WTC11 (cell line): ENCODE data around the gene ENAM. TPM values are rescaled to one million over a fixed set of nuclear protein-coding genes. Genes with fewer than 3 reads are reported as not detected.

Source experiments
- ATAC-seq: fragments of 200-7000 bp; cut with Tn5 transposase; 2 replicates; pipeline ENCODE4 v1.10.0; 2021; ENCODE audit warnings: mild to moderate bottlenecking, moderate library complexity
- CTCF ChIA-PET: fragments of 300-600 bp; sonication (Branson Sonifier 250); formaldehyde crosslinking; loops from one replicate; lab custom pipeline; 2021; ENCODE audit warnings: antibody characterized with exemption; lab: Charles Lee
- POLR2A ChIA-PET: fragments of 350-600 bp; sonication (Branson Sonifier 250); formaldehyde crosslinking; loops from one replicate; lab custom pipeline; 2021; ENCODE audit warnings: antibody characterized with exemption; lab: Charles Lee
- DNase-seq: peaks from one replicate; pipeline ENCODE4 v3.0.0; 2021; ENCODE audit warnings: low spot score
- H3K27ac Mint-ChIP-seq: 2 replicates; pipeline ENCODE4 v1.8.0; 2021; ENCODE audit warnings: mixed read lengths
- H3K27me3 Mint-ChIP-seq: 2 replicates; pipeline ENCODE4 v1.8.0; 2021; ENCODE audit warnings: low read depth, mild to moderate bottlenecking, moderate library complexity, mixed read lengths
- H3K36me3 Mint-ChIP-seq: 2 replicates; pipeline ENCODE4 v1.8.0; 2021; ENCODE audit warnings: mixed read lengths
- H3K4me1 Mint-ChIP-seq: 2 replicates; pipeline ENCODE4 v1.8.0; 2022; ENCODE audit warnings: mixed read lengths
- H3K4me3 Mint-ChIP-seq: 2 replicates; pipeline ENCODE4 v1.8.0; 2021; ENCODE audit warnings: mild to moderate bottlenecking, moderate library complexity, mixed read lengths
- H3K9me3 Mint-ChIP-seq: 2 replicates; pipeline ENCODE4 v1.8.0; 2021; ENCODE audit warnings: mixed read lengths
- ATF1 ChIP-seq: sonication (generic); formaldehyde crosslinking; IDR thresholded peaks from 2 replicates; pipeline ENCODE4 v1.8.1; 2023; ENCODE audit warnings: mild to moderate bottlenecking, moderate library complexity, missing genetic modification reagents
- CBFB ChIP-seq: sonication (generic); formaldehyde crosslinking; IDR thresholded peaks from 2 replicates; pipeline ENCODE4 v1.8.1; 2022; ENCODE audit warnings: mild to moderate bottlenecking, low read depth, missing genetic modification reagents
- E2F4 ChIP-seq: sonication (generic); formaldehyde crosslinking; IDR thresholded peaks from 2 replicates; pipeline ENCODE4 v1.8.1; 2022; ENCODE audit warnings: low read depth, mild to moderate bottlenecking, moderate library complexity, missing genetic modification reagents, borderline replicate concordance
- ETV6 ChIP-seq: sonication (generic); formaldehyde crosslinking; IDR thresholded peaks from 2 replicates; pipeline ENCODE4 v1.8.1; 2022; ENCODE audit warnings: mild to moderate bottlenecking, missing genetic modification reagents
- FOXK1 ChIP-seq: sonication (generic); formaldehyde crosslinking; IDR thresholded peaks from 2 replicates; pipeline ENCODE4 v1.8.0; 2022; ENCODE audit warnings: mild to moderate bottlenecking, moderate library complexity, missing genetic modification reagents
- HMGA2 ChIP-seq: fragments of 250-450 bp; sonication (Bioruptor Pico); IDR thresholded peaks from 2 replicates; pipeline ENCODE4 v1.4.0; 2021; ENCODE audit warnings: mild to moderate bottlenecking, moderate library complexity
- JUN ChIP-seq: sonication (generic); formaldehyde crosslinking; IDR thresholded peaks from 2 replicates; pipeline ENCODE4 v1.8.0; 2023; ENCODE audit warnings: mild to moderate bottlenecking, missing genetic modification reagents
- MXD4 ChIP-seq: fragments of 250-450 bp; sonication (Bioruptor Pico); IDR thresholded peaks from 2 replicates; pipeline ENCODE4 v1.8.0; 2021; ENCODE audit warnings: mild to moderate bottlenecking, moderate library complexity, borderline replicate concordance
- MYBL2 ChIP-seq: sonication (generic); formaldehyde crosslinking; IDR thresholded peaks from 2 replicates; pipeline ENCODE4 v1.8.1; 2023; ENCODE audit warnings: mild to moderate bottlenecking, moderate library complexity, missing genetic modification reagents
- PRRX2 ChIP-seq: fragments of 250-450 bp; sonication (Bioruptor Pico); IDR thresholded peaks from 2 replicates; pipeline ENCODE4 v1.8.0; 2021; ENCODE audit warnings: mild to moderate bottlenecking
- SOX15 ChIP-seq: fragments of 250-450 bp; sonication (Bioruptor Pico); IDR thresholded peaks from 2 replicates; pipeline ENCODE4 v1.9.0; 2021; ENCODE audit warnings: mild to moderate bottlenecking
- TCF7 ChIP-seq: sonication (generic); formaldehyde crosslinking; IDR thresholded peaks from 2 replicates; pipeline ENCODE4 v1.8.0; 2022; ENCODE audit warnings: mild to moderate bottlenecking, low read depth, missing genetic modification reagents, moderate library complexity
- ZNF396 ChIP-seq: fragments of 250-450 bp; sonication (Bioruptor Pico); IDR thresholded peaks from 2 replicates; pipeline ENCODE4 v1.8.0; 2021; ENCODE audit warnings: mild to moderate bottlenecking, moderate library complexity, borderline replicate concordance
- ZNF671 ChIP-seq: fragments of 250-450 bp; sonication (Bioruptor Pico); IDR thresholded peaks from 2 replicates; pipeline ENCODE4 v1.8.0; 2021; ENCODE audit warnings: mild to moderate bottlenecking
- ZSCAN18 ChIP-seq: fragments of 250-450 bp; sonication (Bioruptor Pico); IDR thresholded peaks from 2 replicates; pipeline ENCODE4 v2.1.2; 2022; ENCODE audit warnings: mild to moderate bottlenecking, moderate library complexity
- total RNA-seq: library from RNA; stranded (reverse); gene quantifications from 3 replicates; pipeline ENCODE4 v1.2.3, GENCODE V29; 2021
- TF ChIP-seq, protein P1 (sequence below): sonication (generic); formaldehyde crosslinking; conservative IDR thresholded peaks from 2 replicates; pipeline ENCODE4 v1.8.1; 2023; ENCODE audit warnings: mild to moderate bottlenecking, low read depth, missing genetic modification reagents, moderate library complexity
- TF ChIP-seq, protein P2 (sequence below): fragments of 250-450 bp; sonication (Bioruptor Pico); IDR thresholded peaks from 2 replicates; pipeline ENCODE4 v1.8.0; 2021; ENCODE audit warnings: mild to moderate bottlenecking
- TF ChIP-seq, protein P3 (sequence below): sonication (generic); formaldehyde crosslinking; IDR thresholded peaks from 2 replicates; pipeline ENCODE4 v1.8.0; 2023; ENCODE audit warnings: missing genetic modification reagents
- TF ChIP-seq, protein P4 (sequence below): fragments of 200-600 bp; IDR thresholded peaks from 2 replicates; pipeline ENCODE4 v1.8.0; 2022; ENCODE audit warnings: antibody characterized with exemption

The ENAM gene
- total RNA-seq, 1 experiment from 2014 or later: not detected

DNA sequence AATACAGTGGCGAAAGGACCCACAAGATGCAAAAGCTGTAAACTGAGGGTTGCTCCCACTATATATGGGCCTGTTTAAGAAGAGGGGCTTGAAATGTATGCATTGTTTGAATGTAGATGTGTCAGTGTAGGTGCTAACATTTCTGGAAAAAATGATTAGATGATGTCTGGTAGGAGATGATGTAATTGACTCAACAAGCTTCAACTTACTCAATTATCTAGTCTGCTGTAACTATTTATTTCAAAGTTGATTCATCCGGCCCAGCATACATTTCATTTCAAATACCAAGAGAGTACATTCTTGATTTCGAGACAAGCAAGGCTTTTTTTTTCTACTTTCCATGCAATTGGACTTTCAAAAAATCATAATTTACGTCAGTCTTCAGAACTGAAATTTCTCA is 9.3 kb upstream of the ENAM start (continued):
- TF ChIP-seq, protein P1, sequence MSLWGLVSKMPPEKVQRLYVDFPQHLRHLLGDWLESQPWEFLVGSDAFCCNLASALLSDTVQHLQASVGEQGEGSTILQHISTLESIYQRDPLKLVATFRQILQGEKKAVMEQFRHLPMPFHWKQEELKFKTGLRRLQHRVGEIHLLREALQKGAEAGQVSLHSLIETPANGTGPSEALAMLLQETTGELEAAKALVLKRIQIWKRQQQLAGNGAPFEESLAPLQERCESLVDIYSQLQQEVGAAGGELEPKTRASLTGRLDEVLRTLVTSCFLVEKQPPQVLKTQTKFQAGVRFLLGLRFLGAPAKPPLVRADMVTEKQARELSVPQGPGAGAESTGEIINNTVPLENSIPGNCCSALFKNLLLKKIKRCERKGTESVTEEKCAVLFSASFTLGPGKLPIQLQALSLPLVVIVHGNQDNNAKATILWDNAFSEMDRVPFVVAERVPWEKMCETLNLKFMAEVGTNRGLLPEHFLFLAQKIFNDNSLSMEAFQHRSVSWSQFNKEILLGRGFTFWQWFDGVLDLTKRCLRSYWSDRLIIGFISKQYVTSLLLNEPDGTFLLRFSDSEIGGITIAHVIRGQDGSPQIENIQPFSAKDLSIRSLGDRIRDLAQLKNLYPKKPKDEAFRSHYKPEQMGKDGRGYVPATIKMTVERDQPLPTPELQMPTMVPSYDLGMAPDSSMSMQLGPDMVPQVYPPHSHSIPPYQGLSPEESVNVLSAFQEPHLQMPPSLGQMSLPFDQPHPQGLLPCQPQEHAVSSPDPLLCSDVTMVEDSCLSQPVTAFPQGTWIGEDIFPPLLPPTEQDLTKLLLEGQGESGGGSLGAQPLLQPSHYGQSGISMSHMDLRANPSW (CRISPR knock-in tag): no peak
- TF ChIP-seq CBFB (CRISPR knock-in tag): no peak
- no peak for TF ChIP-seq ATF1
- no peak for TF ChIP-seq PRRX2 (CRISPR knock-in tag)
- no peak for TF ChIP-seq MYBL2 (CRISPR knock-in tag)

DNA sequence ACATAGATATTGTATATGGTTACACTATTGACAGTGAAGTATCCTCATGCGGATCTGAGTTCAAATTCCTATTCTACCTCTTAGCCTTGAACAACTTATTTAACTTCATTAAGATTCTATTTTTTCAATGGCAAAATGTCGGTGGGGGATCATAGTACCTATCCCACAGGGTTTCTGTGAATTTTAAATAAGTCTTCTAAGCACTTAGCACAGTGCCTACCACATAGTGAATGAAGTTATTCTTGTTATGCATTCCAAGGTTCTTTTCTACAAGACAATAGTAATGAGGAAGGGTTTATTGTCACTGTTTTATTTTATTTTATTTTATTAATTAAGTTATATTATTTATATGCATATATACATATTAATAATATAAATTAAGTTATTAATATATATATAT is 8.8 kb upstream of the ENAM start:
- no peaks in the 10 kb centered on the region for H3K27me3 Mint-ChIP-seq
- no peak for ATAC-seq
- peak; percentile 81 for TF ChIP-seq HMGA2 (CRISPR knock-in tag)
- TF ChIP-seq, protein P2, sequence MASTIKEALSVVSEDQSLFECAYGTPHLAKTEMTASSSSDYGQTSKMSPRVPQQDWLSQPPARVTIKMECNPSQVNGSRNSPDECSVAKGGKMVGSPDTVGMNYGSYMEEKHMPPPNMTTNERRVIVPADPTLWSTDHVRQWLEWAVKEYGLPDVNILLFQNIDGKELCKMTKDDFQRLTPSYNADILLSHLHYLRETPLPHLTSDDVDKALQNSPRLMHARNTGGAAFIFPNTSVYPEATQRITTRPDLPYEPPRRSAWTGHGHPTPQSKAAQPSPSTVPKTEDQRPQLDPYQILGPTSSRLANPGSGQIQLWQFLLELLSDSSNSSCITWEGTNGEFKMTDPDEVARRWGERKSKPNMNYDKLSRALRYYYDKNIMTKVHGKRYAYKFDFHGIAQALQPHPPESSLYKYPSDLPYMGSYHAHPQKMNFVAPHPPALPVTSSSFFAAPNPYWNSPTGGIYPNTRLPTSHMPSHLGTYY (CRISPR knock-in tag): no peak
- POLR2A ChIA-PET: no interaction called here
- peaks cover 10% of the 10 kb centered on the region for H3K9me3 Mint-ChIP-seq
- H3K4me3 Mint-ChIP-seq: no peak overlapping the region
- no peak for DNase-seq
- no peak overlapping the region for H3K27ac Mint-ChIP-seq
- CTCF ChIA-PET: no interaction called here
- no peaks in the 10 kb centered on the region for H3K36me3 Mint-ChIP-seq
- no peaks in the 10 kb centered on the region for H3K4me1 Mint-ChIP-seq

DNA sequence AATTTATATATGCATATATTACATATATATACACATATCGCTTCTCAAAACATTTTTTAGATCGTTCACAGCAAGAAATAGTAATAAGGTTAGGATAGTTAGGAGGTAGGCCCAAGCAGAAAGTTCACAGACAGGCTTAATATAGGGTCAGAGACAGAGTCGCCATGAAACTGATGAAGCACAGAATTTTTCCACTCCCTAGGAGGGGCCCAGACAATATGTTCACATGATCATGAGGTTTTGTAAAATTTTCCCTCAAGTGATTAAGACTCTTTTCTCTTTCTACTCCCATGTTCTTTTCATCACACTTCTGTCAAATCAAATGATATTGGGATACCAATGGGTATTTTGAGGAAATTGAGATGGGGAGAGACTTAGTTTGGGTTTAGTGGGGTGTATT is 5.2 kb upstream of the ENAM start:
- H3K4me3 Mint-ChIP-seq: no peak overlapping the region
- no peaks in the 10 kb centered on the region for H3K27me3 Mint-ChIP-seq
- H3K9me3 Mint-ChIP-seq: peaks cover 10% of the 10 kb centered on the region
- H3K36me3 Mint-ChIP-seq: no peaks in the 10 kb centered on the region
- TF ChIP-seq ZNF396: no peak
- 0 out of 2 replicates have a peak, but pooled peaks have one; percentile 7 for TF ChIP-seq HMGA2 (CRISPR knock-in tag)
- ChIA-PET POLR2A (no interaction called here), CTCF (no interaction called here)
- ATAC-seq (no peak), DNase-seq (no peak)
- H3K4me1 Mint-ChIP-seq: no peaks in the 10 kb centered on the region
- H3K27ac Mint-ChIP-seq: no peak overlapping the region

DNA sequence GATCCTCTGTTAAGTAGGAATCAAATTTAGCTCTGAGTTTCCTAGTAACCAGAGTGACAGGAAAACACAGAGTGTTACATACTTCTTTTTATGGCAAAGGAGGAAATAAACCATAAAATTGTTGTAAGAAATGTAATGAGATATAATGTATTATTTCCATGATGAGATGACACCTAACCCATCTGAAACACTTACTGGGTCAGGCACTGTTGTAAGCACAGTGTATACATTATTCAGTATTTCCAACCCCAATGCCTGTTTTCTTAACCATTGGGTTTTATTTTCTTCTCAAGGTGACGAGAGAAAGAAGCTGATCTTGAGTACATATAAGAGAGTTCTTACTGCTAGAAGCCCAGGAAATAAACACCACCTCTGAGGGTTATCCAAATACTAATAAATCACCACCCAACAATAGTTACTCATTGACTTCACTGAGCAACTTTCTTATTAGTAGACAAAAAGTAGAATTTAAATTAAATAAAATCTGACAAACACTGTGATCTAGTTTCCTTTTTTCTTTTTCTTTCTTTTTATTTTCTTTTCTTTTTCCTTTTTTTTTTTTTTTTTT is 4.2 kb upstream of the ENAM start:
- POLR2A ChIA-PET: no interaction called here
- no peak for DNase-seq
- Mint-ChIP-seq H3K27me3 (no peaks in the 10 kb centered on the region), H3K36me3 (no peaks in the 10 kb centered on the region)
- ATAC-seq: no peak
- TF ChIP-seq JUN (CRISPR knock-in tag) (no peak), ATF1 (no peak), HMGA2 (CRISPR knock-in tag) (no peak), TCF7 (CRISPR knock-in tag) (no peak)
- TF ChIP-seq, all 79 proteins: peak for 0
- H3K4me1 Mint-ChIP-seq: no peaks in the 10 kb centered on the region
- no peak overlapping the region for H3K4me3 Mint-ChIP-seq
- CTCF ChIA-PET: no interaction called here
- no peak overlapping the region for H3K27ac Mint-ChIP-seq
- H3K9me3 Mint-ChIP-seq: peaks cover under 1% of the 10 kb centered on the region

GRCh38 chr4:70627620-70628019 is 924 bp upstream of the ENAM start:
- Mint-ChIP-seq H3K4me1 (no peaks in the 10 kb centered on the region), H3K27ac (no peak overlapping the region), H3K36me3 (no peaks in the 10 kb centered on the region), H3K9me3 (no peaks in the 10 kb centered on the region), H3K4me3 (no peak overlapping the region), H3K27me3 (no peaks in the 10 kb centered on the region)
- ChIA-PET POLR2A (no interaction called here), CTCF (no interaction called here)
- DNase-seq (no peak), ATAC-seq (no peak)
- TF ChIP-seq ZSCAN18 (no peak), E2F4 (CRISPR knock-in tag) (no peak), ZNF671 (CRISPR knock-in tag) (no peak), FOXK1 (CRISPR knock-in tag) (no peak), MXD4 (CRISPR knock-in tag) (no peak), SOX15 (CRISPR knock-in tag) (no peak), MYBL2 (CRISPR knock-in tag) (no peak), ETV6 (CRISPR knock-in tag) (no peak), CBFB (CRISPR knock-in tag) (no peak)
- TF ChIP-seq, protein P3, sequence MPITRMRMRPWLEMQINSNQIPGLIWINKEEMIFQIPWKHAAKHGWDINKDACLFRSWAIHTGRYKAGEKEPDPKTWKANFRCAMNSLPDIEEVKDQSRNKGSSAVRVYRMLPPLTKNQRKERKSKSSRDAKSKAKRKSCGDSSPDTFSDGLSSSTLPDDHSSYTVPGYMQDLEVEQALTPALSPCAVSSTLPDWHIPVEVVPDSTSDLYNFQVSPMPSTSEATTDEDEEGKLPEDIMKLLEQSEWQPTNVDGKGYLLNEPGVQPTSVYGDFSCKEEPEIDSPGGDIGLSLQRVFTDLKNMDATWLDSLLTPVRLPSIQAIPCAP (CRISPR knock-in tag): no peak
- TF ChIP-seq, protein P4, sequence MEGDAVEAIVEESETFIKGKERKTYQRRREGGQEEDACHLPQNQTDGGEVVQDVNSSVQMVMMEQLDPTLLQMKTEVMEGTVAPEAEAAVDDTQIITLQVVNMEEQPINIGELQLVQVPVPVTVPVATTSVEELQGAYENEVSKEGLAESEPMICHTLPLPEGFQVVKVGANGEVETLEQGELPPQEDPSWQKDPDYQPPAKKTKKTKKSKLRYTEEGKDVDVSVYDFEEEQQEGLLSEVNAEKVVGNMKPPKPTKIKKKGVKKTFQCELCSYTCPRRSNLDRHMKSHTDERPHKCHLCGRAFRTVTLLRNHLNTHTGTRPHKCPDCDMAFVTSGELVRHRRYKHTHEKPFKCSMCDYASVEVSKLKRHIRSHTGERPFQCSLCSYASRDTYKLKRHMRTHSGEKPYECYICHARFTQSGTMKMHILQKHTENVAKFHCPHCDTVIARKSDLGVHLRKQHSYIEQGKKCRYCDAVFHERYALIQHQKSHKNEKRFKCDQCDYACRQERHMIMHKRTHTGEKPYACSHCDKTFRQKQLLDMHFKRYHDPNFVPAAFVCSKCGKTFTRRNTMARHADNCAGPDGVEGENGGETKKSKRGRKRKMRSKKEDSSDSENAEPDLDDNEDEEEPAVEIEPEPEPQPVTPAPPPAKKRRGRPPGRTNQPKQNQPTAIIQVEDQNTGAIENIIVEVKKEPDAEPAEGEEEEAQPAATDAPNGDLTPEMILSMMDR: no peak
